Adipose tissue (tissue), 3 donors: ENCODE results near the gene CD69. TPM values are rescaled to one million over a fixed set of nuclear protein-coding genes. Genes with fewer than 3 reads are reported as not detected.

Source experiments
- H3K27ac ChIP-seq: one replicate; pipeline ENCODE4 v1.5.1; 2013; ENCODE audit warnings: low read depth, low read length
- WGBS, 3 donors: extraction: QIAGEN DNeasy Blood & Tissue Kit; methylation state at CpG; one replicate each; pipeline ENCODE4 v1.1.7; 2013; 5-methylcytosine and 5-hydroxymethylcytosine counted together
- polyA plus RNA-seq, 3 donors: library from polyadenylated mRNA; stranded (reverse); fragments of 200-250 nt; gene quantifications; one replicate each; pipeline ENCODE4 v1.2.3, GENCODE V29; 2013
- donor health status: healthy with polysubstance abuse.
- donor health status: Bipolar disorder and iron deficiency.
- donor health status: healthy.

CD69 gene
- 1 to 10 TPM; 1.2 to 9.8 (median 6.8) TPM for polyA plus RNA-seq

GRCh38 chr12:9760699-9761418 is at the start of gene CD69:
Gene CD69 (minus strand): TSS chr12:9760901. CDS start chr12:9760820, 81 bp downstream.
- no peak within 1 kb of the TSS for H3K27ac ChIP-seq
- 36 to 69% (median 39%) methylated on average over 6 of the region's 6 CpGs for WGBS, 3 donors

DNA sequence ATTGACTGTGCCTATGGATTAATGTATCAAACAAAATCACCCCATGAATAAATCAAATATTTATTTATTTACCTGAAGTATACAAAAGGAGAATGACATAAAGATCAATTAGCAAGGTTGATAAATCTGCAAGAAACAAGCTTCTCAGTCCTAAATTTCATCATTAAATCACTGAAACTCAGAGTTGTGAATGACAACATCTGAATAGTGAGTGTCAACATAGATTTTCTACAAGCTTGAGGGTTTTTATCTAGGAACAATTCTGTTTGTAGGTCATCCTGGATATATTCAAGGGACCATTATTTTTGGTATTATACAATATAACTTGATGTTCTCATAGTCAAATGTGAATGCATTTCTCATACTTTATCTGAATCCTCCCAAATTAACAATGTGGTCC is 49.2 kb upstream of the CD69 start:
- no peak overlapping the region for H3K27ac ChIP-seq

GRCh38 chr12:9809338-9809737 is 48.6 kb upstream of the CD69 start:
- no peak overlapping the region for H3K27ac ChIP-seq
- WGBS, 3 donors = 61 to 81% (median 73%) methylated on average over 4 of the region's 4 CpGs

DNA sequence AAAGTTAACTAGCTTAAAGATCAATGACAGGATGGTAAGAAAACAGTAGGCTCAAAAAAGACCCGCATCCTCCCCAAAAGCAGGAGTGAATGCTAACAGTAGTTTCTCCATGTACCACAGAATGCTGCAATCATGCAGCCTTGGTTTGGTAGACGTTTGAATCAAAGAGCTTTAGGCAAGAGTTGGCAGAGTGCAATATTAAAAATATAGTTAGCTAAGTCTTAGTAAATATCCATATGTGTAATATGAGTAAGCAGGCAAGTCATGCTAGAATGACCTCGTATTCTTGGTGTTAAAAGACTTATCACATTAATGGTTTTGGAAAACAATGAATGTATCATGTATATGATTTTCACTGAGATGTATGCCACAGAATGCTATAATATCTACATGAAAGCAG is 47.8 kb upstream of the CD69 start:
- H3K27ac ChIP-seq = no peak overlapping the region
- 56 to 63% (median 62%) methylated on average over 3 of the region's 3 CpGs for WGBS, 3 donors

DNA sequence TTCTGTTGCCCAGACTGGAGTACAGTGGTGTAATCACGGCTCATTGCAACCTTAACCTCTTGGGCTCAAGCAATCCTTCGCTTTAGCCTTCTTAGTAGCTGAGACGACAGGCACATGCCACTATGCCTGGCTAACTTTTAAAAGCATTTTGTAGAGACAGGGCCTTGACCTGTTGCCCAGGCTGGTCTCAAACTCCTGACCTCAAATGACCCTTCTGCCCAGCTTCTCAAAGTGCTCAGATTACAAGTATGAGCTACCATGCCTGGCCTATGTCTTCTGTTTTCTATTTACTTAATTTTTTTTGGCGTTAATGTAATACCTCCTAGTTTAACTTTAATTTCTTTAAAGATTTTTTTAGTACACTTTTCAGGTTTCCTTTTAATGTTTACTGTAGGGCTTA is 46.0 kb upstream of the CD69 start:
- H3K27ac ChIP-seq = no peak overlapping the region
- WGBS, 3 donors = 70 to 83% (median 78%) methylated on average over 4 of the region's 4 CpGs

DNA sequence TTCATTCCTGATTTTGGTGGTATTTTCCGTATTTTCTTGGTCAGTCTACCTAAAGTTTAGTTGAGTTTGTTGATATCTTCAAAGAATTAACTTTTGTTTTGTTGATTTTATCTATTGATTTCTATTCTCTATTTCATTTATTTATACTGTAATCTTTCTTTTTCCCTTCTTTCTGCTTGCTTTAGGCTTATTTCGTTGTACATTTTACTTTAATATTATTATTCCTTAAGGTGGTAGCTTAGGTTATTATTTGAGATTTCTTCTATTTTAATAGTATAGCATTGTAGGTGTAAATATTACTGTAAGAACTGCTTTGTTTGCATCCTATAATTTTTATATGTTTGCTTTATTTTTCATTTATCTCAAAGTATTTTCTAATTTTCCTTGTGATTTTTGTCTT is 45.2 kb upstream of the CD69 start:
- H3K27ac ChIP-seq = no peak overlapping the region
- WGBS, 3 donors = 94 to 99% (median 97%) methylated on average over 2 of the region's 2 CpGs

DNA sequence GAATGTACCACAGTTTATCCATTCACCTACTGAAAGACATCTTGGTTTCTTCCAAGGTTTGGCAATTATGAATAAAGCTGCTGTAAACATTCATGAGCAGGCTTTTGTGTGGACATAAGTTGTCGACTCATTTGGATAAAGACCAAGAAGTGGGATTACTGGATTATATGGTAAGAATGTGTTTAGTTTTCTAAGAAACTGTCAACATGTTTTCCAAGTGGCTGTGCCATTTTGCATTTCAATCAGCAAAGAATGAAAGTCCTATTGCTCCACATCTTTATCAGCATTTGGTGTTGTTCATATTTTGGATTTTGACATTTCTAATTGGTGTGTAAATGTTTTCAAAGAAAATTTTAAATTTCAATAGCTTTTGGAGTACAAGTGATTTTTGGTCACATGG is 39.3 kb upstream of the CD69 start:
- WGBS, 3 donors = 79 to 92% (median 84%) methylated on average over 1 of the region's 1 CpG
- no peak overlapping the region for H3K27ac ChIP-seq

DNA sequence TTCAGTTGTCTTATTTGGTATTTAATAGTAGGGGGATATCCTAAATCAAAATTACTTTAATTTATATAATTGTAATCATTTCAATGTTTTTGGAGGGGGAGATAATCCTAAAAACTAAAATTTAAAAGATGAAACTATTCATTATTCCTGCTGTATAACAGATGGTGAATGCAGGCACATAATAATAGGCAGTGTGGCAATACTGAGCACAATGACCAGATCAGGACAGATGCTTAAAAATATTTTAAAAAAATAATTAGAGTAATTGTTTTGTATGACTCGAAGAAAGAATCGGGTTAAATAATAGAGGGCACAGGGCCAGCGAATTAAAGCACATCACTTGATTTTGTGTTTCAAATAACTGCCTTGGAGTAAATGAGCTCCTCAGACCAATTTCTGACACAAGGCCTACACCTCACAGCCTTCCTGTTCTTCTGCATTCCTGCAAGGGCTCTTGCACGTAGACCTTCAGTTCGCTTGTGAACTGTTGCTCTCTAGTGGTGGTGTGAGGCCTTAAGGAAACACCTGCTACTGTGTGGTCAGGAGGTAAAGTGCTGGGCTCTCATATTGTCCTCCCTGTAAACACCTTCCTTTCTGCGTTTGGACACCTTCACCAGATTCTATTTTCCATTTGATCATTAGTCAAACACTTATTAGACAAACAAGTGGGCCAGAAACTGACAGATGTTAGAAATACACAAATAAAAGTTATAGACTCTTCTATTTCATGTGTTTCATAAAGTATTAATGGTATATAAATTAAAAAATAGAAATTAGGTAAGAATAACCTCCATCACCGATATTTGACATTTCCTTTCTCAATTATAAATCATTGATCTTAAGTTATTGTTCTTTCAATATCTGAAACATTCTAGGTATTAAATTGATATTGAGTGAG is 37.3 kb upstream of the CD69 start:
- no peak overlapping the region for H3K27ac ChIP-seq
- 44 to 54% (median 47%) methylated on average over 7 of the region's 7 CpGs for WGBS, 3 donors

- WGBS, 3 donors = 49 to 69% (median 55%) methylated on average over 7 of the region's 7 CpGs
- H3K27ac ChIP-seq = no peak overlapping the region
These were observed 36.3 kb upstream of the CD69 start for GRCh38 chr12:9796971-9797370.

DNA sequence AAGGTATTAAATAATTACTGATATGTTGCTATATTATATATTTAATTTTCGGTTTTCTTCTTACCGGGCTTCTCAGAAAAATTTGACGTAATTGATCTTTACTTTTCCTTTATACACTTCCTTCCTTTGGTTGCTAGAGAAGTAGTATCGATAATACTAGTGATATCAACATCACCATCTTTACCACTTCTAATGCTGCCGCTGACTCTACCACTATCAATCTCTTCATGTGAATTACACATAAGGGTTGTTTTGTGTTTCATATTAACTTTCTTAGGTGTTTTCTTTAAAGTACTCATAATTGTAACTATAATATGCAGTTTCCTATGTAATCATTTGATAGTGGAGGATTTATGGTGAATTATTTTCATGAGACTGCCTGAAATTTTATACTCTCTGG is 35.6 kb upstream of the CD69 start:
- H3K27ac ChIP-seq = no peak overlapping the region
- 65 to 68% (median 66%) methylated on average over 5 of the region's 5 CpGs for WGBS, 3 donors

GRCh38 chr12:9795945-9796344 is 35.2 kb upstream of the CD69 start:
- 73 to 89% (median 89%) methylated on average over 2 of the region's 2 CpGs for WGBS, 3 donors
- no peak overlapping the region for H3K27ac ChIP-seq

- H3K27ac ChIP-seq = no peak overlapping the region
- WGBS, 3 donors = 61 to 63% (median 63%) methylated on average over 2 of the region's 2 CpGs
These were observed 33.9 kb upstream of the CD69 start for GRCh38 chr12:9794484-9795093.

DNA sequence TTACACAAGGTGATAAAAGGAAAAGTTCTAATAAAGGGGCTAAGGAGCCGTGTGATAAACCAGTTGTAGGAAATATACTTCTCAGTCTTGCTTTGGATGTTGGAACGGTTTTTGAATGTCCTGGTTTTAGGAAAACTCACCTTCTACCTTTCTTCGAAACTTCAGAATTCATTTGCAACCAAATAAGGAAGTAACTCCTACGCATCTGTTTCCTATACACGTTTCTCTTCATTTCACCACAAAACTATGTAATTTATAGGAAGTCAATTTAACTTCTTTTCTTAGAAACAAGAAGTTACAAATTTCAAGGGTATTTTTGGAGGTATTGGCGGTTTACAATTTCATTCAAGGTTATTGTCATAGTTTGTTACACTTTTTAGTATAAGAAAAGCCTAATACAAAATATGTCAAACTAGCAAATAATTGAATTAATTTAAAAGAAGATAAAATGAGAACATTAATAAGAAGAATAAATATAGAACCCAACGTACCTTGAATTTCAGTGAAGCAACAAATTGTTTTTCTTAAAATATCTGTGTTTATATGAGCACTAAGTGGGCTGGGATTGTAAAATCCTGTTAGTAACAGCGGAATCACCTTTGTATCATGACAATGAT is 33.2 kb upstream of the CD69 start:
- no peak overlapping the region for H3K27ac ChIP-seq
- WGBS, 3 donors = 35 to 78% (median 43%) methylated on average over 8 of the region's 8 CpGs

DNA sequence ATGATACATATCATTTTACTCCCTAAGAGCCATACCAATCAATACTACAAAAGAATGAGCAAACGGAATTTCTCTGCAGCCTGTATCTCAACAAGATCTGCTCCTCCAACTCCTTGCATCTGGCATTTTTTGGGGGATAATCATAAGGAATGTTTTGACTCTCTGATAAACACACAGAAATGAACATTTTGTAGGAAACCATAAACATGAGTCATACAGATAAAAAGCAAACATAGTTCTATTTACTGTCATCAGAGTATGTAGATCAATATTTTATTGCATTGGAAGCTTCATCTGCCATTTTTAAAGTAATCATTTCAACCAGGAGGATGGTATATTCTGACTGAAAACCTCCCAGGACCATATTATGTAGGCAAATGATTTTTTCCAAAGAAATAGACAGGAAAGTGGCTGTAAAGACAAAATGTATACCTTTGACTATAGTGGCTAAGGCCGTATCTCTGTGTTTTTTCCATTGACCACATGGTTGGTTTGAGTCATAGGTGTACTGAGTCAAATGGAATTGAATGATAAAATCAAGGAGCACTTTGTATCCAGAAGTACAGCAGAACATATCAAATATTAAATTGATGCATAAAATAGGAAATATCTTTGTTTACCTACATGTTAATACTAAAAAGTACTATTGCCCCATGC is 32.4 kb upstream of the CD69 start:
- 77 to 84% (median 79%) methylated on average over 2 of the region's 2 CpGs for WGBS, 3 donors
- H3K27ac ChIP-seq = no peak overlapping the region

DNA sequence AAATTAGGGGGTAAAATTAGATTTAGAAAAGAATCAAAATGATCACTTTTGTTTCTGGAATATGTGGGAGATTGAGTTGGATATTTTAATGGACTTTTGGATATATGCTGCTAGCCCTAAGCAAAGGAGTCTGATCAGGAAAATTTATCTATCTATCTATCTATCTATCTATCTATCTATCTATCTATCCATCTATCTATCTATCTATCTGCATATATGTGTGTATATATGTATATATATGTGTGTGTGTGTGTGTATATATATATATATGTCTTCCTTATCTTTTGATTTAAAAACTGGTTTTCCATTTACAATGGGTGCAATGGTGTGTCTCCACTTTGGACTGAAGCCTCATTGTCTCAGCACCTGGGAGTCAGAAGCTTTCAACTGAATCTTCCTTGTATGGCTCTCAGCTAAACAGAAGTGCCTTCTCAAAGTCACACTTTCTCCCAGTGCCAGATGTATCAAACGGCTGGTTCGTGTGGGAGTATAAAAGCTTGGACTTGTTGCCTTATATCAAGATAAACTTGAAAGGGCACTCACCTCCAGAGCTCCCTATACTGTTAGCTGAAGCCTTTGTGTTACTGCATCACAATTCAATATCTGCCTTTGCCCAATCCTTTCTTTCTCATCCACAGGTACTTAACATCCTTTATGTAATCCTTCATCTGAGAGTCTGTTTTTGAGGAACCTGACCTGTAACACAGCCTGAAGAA is 31.6 kb upstream of the CD69 start:
- H3K27ac ChIP-seq = no peak overlapping the region
- 33 to 65% (median 35%) methylated on average over 2 of the region's 2 CpGs for WGBS, 3 donors

- no peak overlapping the region for H3K27ac ChIP-seq
- 72 to 79% (median 72%) methylated on average over 6 of the region's 6 CpGs for WGBS, 3 donors
These were observed 26.3 kb upstream of the CD69 start for GRCh38 chr12:9786726-9787717.

GRCh38 chr12:9784816-9785215 is 24.1 kb upstream of the CD69 start:
- no peak overlapping the region for H3K27ac ChIP-seq
- WGBS, 3 donors = 63 to 73% (median 67%) methylated on average over 3 of the region's 3 CpGs
